NCI-H2227 (cell line): ENCODE results near the gene AICDA.

Experiments
- DNase-seq: peaks from one replicate; lab custom pipeline; 2025; ENCODE audit not compliant: unreplicated experiment; lab: John Stamatoyannopoulos, UW

AICDA gene

GRCh38 chr12:8559676-8560075 is 53.0 kb downstream of the AICDA start:
- no peak for DNase-seq

- DNase-seq = no peak
These were observed 56.0 kb downstream of the AICDA start for GRCh38 chr12:8556531-8557097.

GRCh38 chr12:8554451-8555195 is 58.0 kb downstream of the AICDA start:
- no peak for DNase-seq

GRCh38 chr12:8553088-8553627 is 59.5 kb downstream of the AICDA start:
- no peak for DNase-seq
